ENCODE results near the gene TMEM131L.
A peak's percentile ranks its signal among the peaks of the same experiment; 100 is the strongest.

GRCh38 chr4:153573881-153574802 lies 108.0 kb downstream of the TMEM131L start:
- TF ChIP-seq POLR2A (IDR thresholded peaks at IDR 0.05) (no peak), CTCF (IDR thresholded peaks at IDR 0.05) (peak; percentile 46 to 58 (median 52)), EP300 (IDR thresholded peaks at IDR 0.05) (no peak), POLR2AphosphoS5 (IDR thresholded peaks at IDR 0.05) (peak in 1 of 4 donors; percentile 53)
